Measurements from ENCODE around the gene CCDC102A.

- no peak for TF ChIP-seq ESRRA (CRISPR knock-in tag; IDR thresholded peaks at IDR 0.05; ENCODE audit: low read depth)
- no peak for TF ChIP-seq HCFC1 (IDR thresholded peaks at IDR 0.05; ENCODE audit: low read depth, low read length)
- TF ChIP-seq PHF8 (CRISPR knock-in tag; IDR thresholded peaks at IDR 0.05): no peak; the same call in 1 of the 2 replicates
- no peak for TF ChIP-seq ZNF24 (IDR thresholded peaks at IDR 0.05)
- no peak for TF ChIP-seq KAT7 (CRISPR knock-in tag; IDR thresholded peaks at IDR 0.05; ENCODE audit: borderline replicate concordance)
- no peak for TF ChIP-seq ZFX (CRISPR knock-in tag; IDR thresholded peaks at IDR 0.05; ENCODE audit: low read depth)
- TF ChIP-seq PRDM15 (CRISPR knock-in tag; IDR thresholded peaks at IDR 0.05): no peak
- no peak for TF ChIP-seq MEF2D (CRISPR knock-in tag; IDR thresholded peaks at IDR 0.05)
- TF ChIP-seq NFRKB (IDR thresholded peaks at IDR 0.05): no peak
- no peak for TF ChIP-seq CEBPB (IDR thresholded peaks at IDR 0.05; ENCODE audit: borderline replicate concordance, low read depth, low read length)
- no peak for TF ChIP-seq POLR2AphosphoS5 (IDR thresholded peaks at IDR 0.05; ENCODE audit: low read depth, low read length)
- no peak for TF ChIP-seq ETV5 (CRISPR knock-in tag; IDR thresholded peaks at IDR 0.05; ENCODE audit: borderline replicate concordance)
- no peak for TF ChIP-seq NAIF1 (CRISPR knock-in tag; IDR thresholded peaks at IDR 0.05; ENCODE audit: borderline replicate concordance)
Measured at GRCh38 chr16:57483725-57484514, 52.5 kb downstream of the CCDC102A start.

Measured in HepG2 (cell line).